SU-DHL-6 (cell line): Measurements from ENCODE around the gene HMSD.

ENCODE experiments used
- H2AFZ ChIP-seq: fragments of 200-600 bp; sonication (generic); 2 replicates; pipeline ENCODE4 v1.6.1; 2014; ENCODE audit warnings: low read depth, mild to moderate bottlenecking, moderate library complexity, mixed read lengths, antibody characterized with exemption, low read length; ENCODE audit not compliant: severe bottlenecking
- H3F3A ChIP-seq: fragments of 200-600 bp; shearing (Covaris generic); 2 replicates; pipeline ENCODE4 v1.6.0; 2016; ENCODE audit warnings: antibody characterized with exemption, mild to moderate bottlenecking; ENCODE audit not compliant: insufficient read depth
- H3K27ac ChIP-seq: fragments of 200-600 bp; sonication (generic); 2 replicates; pipeline ENCODE4 v1.5.1; 2016; ENCODE audit warnings: low read depth, mild to moderate bottlenecking, low read length, moderate library complexity, mixed read lengths
- H3K27me3 ChIP-seq: fragments of 200-600 bp; sonication (generic), shearing (Covaris generic); 2 replicates; pipeline ENCODE4 v1.6.0; 2014; ENCODE audit warnings: mild to moderate bottlenecking, low read length
- H3K36me3 ChIP-seq: fragments of 200-600 bp; sonication (generic); 2 replicates; pipeline ENCODE4 v1.6.1; 2014; ENCODE audit warnings: mild to moderate bottlenecking, low read length, mixed read lengths
- H3K4me2 ChIP-seq: fragments of 300-600, 200-600 bp; shearing (Covaris generic), sonication (generic); 2 replicates; pipeline ENCODE4 v1.6.0; 2014; ENCODE audit warnings: low read length, low read depth, mild to moderate bottlenecking; ENCODE audit not compliant: poor library complexity, severe bottlenecking
- H3K4me3 ChIP-seq: fragments of 200-600 bp; sonication (generic); 2 replicates; pipeline ENCODE4 v1.5.1; 2014; ENCODE audit warnings: antibody characterized with exemption, low read length, mild to moderate bottlenecking, mixed read lengths; ENCODE audit not compliant: insufficient read depth, poor library complexity, severe bottlenecking
- H3K79me2 ChIP-seq: fragments of 200-600 bp; sonication (generic); 2 replicates; pipeline ENCODE4 v1.6.1; 2014; ENCODE audit warnings: mild to moderate bottlenecking, low read length, moderate library complexity; ENCODE audit not compliant: insufficient read depth
- H3K9ac ChIP-seq: fragments of 200-600 bp; sonication (generic); 2 replicates; pipeline ENCODE4 v1.7.0; 2014; ENCODE audit warnings: mild to moderate bottlenecking, low read length
- H3K9me2 ChIP-seq: fragments of 200-600 bp; sonication (generic); replicated peaks from 2 replicates; pipeline ENCODE4 v1.6.1; 2014; ENCODE audit warnings: low read length; ENCODE audit not compliant: insufficient read depth
- H3K9me3 ChIP-seq: fragments of 200-600 bp; sonication (generic); 2 replicates; pipeline ENCODE4 v1.6.1; 2014; ENCODE audit warnings: low read length, mixed read lengths; ENCODE audit not compliant: insufficient read depth
- H4K20me1 ChIP-seq: fragments of 200-600 bp; sonication (generic); 2 replicates; pipeline ENCODE4 v1.6.1; 2014; ENCODE audit warnings: low read depth, mild to moderate bottlenecking, antibody characterized with exemption, low read length, moderate library complexity, mixed read lengths
- EZH2phosphoT487 ChIP-seq: fragments of 200-600 bp; sonication (generic), shearing (Covaris generic); conservative IDR thresholded peaks from 2 replicates; pipeline ENCODE4 v1.6.1; 2018; ENCODE audit warnings: mild to moderate bottlenecking, antibody characterized with exemption, low read length, moderate library complexity, mixed read lengths
- TF ChIP-seq, protein P1 (sequence below): fragments of 200-600 bp; sonication (generic); IDR thresholded peaks from one replicate; pipeline ENCODE4 v1.5.1; 2017; ENCODE audit warnings: antibody characterized with exemption, mild to moderate bottlenecking, low read length, moderate library complexity; ENCODE audit not compliant: insufficient read depth, poor library complexity, severe bottlenecking

HMSD gene

DNA sequence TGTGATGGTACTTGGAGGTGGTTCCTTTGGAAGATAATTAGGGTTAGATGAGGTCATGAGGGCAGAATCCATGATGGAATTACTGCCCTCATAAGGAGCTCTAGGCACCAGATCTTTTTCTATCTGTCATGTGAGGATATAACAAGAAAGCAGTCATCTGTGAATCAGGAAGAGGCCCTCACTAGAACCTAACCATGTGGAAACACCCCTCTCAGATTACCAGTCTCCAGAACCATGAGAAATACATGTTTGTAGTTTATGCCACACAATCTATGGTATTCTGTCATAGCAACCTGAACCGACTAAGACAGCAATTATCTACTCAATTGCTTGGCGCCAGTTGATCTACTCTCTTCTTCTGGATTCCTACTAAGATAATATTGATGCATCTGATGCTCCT lies 43.7 kb upstream of the HMSD start:
- no peak overlapping the region for H3K27ac ChIP-seq
- no peaks in the 10 kb centered on the region for H3K9me2 ChIP-seq
- H3K4me3 ChIP-seq = no peak overlapping the region
- TF ChIP-seq EZH2phosphoT487 = no peak
- TF ChIP-seq, protein P1, sequence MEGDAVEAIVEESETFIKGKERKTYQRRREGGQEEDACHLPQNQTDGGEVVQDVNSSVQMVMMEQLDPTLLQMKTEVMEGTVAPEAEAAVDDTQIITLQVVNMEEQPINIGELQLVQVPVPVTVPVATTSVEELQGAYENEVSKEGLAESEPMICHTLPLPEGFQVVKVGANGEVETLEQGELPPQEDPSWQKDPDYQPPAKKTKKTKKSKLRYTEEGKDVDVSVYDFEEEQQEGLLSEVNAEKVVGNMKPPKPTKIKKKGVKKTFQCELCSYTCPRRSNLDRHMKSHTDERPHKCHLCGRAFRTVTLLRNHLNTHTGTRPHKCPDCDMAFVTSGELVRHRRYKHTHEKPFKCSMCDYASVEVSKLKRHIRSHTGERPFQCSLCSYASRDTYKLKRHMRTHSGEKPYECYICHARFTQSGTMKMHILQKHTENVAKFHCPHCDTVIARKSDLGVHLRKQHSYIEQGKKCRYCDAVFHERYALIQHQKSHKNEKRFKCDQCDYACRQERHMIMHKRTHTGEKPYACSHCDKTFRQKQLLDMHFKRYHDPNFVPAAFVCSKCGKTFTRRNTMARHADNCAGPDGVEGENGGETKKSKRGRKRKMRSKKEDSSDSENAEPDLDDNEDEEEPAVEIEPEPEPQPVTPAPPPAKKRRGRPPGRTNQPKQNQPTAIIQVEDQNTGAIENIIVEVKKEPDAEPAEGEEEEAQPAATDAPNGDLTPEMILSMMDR = no peak
- H3K36me3 ChIP-seq = no peaks in the 10 kb centered on the region
- H3K27me3 ChIP-seq = no peaks in the 10 kb centered on the region
- H3F3A ChIP-seq = no peaks in the 10 kb centered on the region
- no peaks in the 10 kb centered on the region for H3K79me2 ChIP-seq
- no peaks in the 10 kb centered on the region for H3K9me3 ChIP-seq
- H3K9ac ChIP-seq = no peak overlapping the region
- H3K4me2 ChIP-seq = no peak overlapping the region
- H4K20me1 ChIP-seq = no peaks in the 10 kb centered on the region
- no peak overlapping the region for H2AFZ ChIP-seq

DNA sequence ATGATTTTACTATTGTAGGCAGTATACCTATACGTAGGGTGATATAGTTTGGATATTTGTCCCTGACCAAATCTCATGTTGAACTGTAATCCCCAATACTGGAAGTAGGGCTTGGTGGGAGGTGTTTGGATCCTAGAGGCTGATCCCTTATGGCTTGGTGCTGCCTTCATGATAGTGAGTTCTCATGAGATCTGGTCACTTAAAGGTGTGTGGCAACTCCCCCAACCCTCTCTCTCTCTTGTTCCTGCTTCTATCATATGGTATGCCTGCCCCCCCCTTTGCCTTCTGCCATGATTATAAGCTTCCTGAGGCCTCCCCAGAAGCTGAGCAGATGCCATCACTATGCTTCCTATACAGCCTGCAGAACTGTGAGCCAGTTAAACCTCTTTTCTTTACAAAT lies 43.0 kb upstream of the HMSD start:
- Histone ChIP-seq H3K9me2 (no peaks in the 10 kb centered on the region), H4K20me1 (no peaks in the 10 kb centered on the region), H3K9ac (no peak overlapping the region), H3K4me2 (no peak overlapping the region), H3K9me3 (no peaks in the 10 kb centered on the region), H2AFZ (no peak overlapping the region), H3K79me2 (no peaks in the 10 kb centered on the region), H3K36me3 (no peaks in the 10 kb centered on the region), H3K27me3 (no peaks in the 10 kb centered on the region), H3K27ac (no peak overlapping the region), H3F3A (no peaks in the 10 kb centered on the region), H3K4me3 (no peak overlapping the region)
- TF ChIP-seq, protein P1 = no peak
- TF ChIP-seq EZH2phosphoT487 = no peak

DNA sequence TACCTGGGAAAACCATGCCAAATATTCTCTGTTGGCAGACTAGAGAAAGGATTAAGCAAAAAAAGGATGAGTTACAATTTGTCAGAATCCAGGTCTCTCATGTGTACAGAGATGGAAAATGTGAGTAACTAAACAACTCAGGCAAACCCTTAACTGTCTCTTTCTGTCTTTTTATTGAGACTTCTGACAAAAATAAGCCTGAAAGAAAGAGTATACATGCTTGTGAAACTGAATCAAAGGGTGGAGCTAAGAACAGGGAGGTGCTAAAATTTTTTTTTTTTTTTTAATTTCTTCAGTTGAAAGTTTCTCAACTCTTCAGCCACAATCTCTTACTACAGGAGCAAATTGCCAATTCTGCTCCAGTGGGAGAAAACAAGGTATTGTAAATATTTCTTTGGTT lies 41.4 kb upstream of the HMSD start, which contains the start of gene SERPINB10:
TSS of gene SERPINB10 (plus strand) at position 295 of the 400 bp plus-strand sequence. CDS start 7,553 bp downstream, outside the sequence.
- no peaks in the 10 kb centered on the region for H4K20me1 ChIP-seq
- H3K4me2 ChIP-seq = no peak within 1 kb of the TSS
- no peak within 1 kb of the TSS for H3K4me3 ChIP-seq
- H3K79me2 ChIP-seq = no peaks in the 10 kb centered on the region
- H3K9ac ChIP-seq = no peak within 1 kb of the TSS
- no peaks in the 10 kb centered on the region for H3K27me3 ChIP-seq
- H3F3A ChIP-seq = no peaks in the 10 kb centered on the region
- H3K27ac ChIP-seq = no peak within 1 kb of the TSS
- no peaks in the 10 kb centered on the region for H3K36me3 ChIP-seq
- no peaks in the 10 kb centered on the region for H3K9me3 ChIP-seq
- no peak within 1 kb of the TSS for H2AFZ ChIP-seq
- no peaks in the 10 kb centered on the region for H3K9me2 ChIP-seq
- TF ChIP-seq EZH2phosphoT487 = no peak
- TF ChIP-seq, protein P1 = no peak
